ENCODE data around the gene RUNX2.
A peak's percentile ranks its signal among the peaks of the same experiment; 100 is the strongest.

The RUNX2 gene

DNA sequence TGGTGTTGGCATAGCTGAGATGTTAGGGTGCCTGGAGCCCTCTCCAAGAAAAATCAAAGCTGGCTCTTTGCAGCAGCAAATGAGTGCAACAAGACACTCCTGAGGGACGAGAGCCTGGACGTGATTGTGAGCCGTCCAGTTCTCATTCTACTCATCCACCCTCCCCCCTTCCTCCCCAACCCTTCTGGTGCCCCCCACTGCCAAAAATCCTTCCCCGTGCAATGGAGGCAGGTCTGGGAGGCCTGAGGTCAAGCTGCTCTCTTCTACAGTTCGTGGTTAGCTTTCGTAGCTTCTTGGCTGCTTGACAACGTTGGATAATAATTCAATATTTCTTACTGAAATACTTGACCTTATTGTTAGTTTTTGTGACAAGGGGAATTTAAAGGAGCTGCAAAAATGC, 234.9 kb downstream of the RUNX2 start:
- DNase-seq, result no peak

DNA sequence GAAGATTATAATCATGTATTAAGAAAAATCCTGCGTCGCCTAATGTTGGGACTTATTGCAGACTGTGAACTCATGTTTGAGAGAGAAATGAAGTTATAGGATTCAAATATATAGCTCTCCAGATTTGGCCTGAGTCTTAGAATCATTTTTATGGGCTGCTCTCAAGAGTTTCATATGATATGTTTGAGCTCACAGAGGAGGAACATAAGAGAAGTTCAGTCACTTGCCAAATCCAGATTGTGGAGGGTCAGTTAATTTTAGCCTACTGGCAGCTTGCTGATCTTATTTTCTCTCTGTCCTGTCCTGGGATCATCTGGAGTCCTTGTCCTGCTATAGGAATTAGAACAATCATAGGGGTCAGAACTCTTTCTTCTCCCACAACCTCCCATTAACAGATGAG, 235.7 kb downstream of the RUNX2 start:
- DNase-seq, result no peak

DNA sequence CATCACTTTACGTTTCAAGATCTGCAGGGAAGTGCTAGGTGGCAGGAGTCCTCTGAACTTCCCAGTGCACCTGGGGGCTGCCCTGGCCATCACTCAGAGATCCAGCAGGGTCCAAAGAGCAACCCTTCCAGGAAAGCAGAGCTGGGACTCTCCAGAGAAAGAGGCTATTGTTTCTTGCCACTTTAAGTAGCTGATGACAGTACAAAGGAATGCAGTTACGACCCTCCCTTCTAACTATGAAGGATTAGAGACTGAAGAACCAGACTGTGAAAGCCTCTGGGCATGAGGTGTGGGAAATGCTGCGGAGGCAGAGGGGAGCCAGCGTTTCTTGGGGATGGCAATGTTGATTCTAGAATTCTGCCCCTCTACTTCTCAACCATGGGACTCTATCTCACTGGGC, 238.8 kb downstream of the RUNX2 start:
- no peak for DNase-seq

DNA sequence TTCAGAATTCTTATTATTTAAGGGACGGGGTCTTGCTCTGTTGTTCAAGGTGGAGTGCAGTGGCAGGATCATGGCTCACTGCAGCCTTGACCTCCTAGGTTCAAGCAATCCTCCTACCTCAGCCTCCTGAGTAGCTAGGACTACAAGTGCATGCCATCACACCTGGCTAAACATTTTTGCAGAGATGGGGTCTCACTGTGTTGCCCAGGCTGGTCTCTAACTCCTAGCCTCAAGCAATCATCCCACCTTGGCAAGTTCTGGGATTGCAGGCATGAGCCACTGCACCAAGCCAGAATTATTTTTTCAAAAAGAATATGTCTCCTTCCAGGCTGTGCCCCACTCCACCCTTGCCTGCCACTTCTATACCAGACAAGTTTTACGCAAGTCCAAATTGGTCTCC, 239.7 kb downstream of the RUNX2 start:
- DNase-seq, result no peak

DNA sequence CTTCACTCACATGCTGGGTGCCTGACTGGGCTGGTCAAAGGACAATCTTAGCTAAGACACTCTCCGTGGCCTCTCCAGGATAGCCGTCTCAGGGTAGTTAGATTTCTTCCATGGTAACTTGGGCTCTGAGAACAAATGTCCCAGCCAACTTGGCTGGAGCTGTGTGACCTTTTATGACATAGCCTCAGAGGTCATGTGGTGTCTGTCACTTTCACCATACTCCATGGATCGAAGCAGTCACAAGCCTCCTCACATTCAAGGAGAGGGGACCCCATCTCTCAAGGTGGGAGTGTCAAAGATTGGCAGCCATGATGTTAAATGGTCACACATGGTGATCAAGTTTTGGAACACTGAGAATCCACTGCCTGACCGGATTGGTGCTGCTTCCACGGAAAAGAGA, 240.5 kb downstream of the RUNX2 start:
- no peak for DNase-seq

DNA sequence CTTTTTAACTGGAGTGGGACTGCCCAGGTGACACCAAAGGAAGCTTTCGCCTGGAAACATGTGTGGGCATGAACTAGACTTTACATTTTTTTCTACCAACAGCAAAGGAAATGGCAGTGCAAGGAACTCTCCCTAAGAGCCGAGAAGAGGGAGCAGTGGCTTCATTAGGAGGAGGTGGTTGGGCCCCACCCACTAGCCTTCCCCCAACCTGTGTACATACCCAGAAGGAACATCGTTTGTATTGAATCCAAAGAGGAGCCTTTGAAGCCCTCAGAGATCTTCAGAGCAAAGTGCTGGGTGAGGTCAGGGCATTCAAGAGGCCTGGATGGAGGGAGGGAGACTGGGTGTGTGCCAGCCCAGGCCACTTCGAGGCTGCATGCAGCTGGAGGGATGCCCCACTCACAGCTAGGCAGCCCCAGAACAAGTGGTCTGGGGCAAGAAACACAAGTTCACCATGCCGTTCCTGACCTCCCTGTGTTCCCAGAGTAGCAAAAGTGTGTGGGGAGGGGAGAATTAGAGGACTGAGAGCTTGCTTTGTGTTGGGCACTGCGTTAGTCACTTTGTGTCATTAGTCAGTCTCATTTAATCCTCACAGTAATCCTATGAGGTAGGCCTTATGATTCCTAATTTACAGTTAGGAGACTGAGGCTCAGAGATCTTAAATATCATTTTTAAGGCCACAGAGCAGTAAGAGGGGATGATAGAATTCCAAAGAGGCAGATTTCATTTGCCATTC, 241.2 kb downstream of the RUNX2 start:
- no peak for DNase-seq

DNA sequence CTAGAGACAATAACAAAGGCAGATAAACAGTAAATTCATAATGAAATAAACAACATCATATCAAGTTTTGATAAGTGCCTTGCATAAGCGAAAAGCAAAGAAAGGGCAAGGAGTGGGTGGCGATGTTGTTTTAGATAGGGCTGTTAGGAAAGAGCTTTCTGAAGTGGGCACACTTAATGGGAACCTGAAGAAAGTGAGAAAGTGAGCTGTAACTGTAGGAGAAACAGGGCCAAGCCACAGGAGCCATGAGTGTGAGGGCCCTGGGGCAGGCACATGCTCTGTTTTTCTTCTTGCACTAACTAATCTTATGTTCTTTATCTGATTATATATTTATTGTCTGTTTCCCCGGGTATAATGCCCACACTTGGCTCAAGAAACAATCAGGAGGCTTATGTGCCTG, 243.0 kb downstream of the RUNX2 start:
- no peak for DNase-seq

DNA sequence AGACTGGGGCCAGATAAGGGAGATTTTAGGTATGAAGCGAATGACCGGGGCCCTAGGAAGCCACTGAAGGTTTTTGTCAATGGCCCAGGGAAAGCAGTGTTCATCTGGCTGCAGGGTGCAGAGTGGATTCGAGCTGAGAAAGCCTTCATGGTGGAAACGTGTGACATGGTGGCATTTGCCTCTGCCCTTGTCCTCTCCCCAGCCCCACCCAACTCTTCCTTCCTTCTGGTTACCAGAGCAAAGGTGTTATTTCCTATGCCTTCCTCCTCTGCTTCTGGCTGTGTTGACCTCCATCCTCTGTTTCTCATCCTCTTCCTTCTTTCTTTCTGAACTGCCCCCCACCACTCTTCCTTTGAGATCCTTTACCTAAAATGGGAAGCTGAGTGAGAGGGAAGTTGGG, 244.7 kb downstream of the RUNX2 start:
- no peak for DNase-seq

DNA sequence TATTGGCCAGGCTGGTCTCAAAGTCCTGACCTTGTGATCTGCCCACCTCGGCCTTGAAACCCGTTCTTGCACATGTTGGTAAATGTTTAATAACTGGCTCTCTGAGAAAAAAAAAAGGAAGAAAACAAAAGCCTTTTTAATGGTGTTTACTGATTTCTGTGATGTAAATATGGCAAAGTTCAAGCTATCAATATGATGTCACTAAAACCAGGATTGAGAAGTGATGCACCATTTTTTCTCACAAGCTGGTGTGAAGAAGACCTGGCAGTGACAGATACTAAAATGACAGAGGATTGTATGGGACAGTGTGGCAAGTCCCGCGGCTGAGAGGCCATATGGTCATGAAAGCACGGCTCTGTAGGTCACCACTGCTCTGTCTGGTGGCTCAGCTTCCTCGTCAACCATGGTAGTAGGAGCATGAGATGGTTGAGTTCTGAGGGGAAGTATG, 245.9 kb downstream of the RUNX2 start:
- peak; percentile 83 to 90 (median 84) for DNase-seq

DNA sequence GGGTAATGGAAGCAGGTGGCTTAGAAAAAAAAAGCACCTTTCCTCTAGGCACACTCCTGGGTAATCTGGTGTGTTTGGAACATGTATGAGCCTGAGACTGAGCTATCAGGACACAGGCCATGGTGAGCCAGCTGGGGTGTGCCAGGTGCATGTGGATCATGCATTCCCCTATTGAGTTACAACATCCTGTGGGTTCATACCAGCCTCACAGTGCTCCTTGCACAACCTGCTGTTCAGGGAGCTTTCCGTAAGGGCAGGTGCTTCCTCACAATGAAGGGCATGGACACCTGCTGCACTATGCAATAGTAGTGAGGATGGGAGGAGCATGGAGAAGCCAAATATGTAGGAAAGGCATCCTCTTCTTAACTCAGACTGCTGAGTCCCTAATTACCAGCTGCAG, 246.8 kb downstream of the RUNX2 start:
- DNase-seq, result no peak

DNA sequence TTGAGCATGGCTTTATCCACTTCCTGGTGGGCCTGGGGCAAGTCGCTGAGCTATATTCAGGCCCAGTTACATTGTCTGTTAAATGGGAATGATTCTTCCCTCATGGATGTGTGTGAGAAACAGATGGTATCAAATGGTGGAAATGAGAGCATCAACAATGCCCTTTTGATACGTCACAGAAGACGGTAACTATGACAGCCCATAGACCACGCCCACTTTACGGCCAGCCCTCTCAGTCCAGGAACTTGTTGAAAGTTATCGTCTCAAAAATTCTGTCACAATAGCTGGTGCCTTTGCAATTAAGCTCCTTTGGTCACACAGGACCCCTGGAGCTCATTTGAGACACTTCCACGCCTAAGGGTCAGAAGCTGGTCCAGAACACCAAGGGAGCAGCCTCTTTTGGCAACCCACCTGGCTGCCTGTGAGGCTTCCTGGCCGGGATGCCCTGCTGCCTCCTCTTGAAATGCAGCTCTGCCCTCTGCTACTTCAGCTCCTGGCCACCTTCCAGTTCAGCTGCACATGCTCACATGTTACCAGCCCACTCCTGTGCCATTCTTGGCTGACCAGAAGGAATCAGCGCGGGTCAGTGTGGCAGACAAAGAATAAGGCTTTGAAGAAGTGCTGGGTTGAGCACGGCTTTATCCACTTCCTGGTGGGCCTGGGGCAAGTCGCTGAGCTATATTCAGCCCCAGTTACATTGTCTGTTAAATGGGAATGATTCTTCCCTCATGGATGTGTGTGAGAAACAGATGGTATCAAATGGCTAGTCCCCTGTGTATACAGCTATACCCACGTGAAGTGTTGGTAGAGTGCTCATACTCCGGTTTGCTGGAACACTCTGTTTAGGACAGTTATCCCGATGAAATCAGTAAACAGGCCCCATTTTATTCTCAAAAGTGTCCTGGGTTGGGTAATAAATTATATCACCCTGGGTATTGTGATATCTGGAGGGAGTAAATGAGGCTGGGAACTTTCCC, 248.8 kb downstream of the RUNX2 start:
- DNase-seq, result no peak

DNA sequence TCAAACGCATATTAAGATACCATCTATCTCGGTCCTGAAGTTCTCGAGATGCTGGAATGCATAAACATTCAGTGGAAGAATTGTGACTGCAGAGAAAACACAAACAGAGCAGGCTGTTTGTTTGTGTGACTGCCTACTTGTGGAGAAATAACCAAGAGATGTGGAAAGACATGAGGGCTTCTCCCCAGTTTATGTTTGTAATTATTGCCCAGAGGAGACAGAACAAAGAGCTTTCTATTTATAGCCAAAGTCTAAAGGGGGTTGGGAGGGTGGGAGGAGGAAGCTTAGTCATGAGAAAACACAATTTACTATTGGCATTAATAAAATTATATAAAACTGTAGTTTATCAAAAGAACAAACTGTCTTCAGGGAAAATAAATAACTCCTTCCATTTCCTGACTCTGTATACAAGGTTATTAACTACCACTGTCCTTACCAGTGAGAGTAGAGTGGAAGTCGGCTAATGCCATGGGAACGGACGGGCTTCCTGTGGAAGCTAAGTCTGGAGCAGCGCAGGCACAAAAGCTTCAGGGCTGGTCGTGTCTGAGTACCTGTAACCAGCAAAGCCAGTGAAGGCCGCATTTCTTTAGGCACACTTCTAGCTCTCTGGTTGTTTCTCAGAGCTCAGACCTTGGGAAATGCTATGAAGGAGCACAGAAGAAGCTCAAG, 249.8 kb downstream of the RUNX2 start:
- DNase-seq, result no peak

DNA sequence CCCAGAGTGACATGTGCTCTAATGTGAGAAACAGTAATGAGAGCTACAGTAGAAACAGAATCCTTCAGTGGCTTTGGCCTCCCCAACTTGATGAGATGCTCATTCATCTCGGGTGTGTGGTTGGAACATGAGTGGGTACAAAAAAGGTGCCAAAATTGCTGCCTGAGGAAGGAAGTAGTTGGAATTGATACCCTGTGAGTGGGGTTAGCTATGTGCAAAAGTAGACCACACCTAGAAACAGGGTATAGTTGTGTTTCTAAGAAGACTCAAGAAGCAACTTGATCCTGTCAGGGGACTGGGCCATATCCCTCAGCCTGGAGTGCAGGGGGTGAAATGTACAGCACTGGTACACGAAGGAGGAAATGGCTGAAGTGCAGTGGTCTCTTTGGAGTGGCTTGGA, 256.0 kb downstream of the RUNX2 start:
- DNase-seq, result no peak

DNA sequence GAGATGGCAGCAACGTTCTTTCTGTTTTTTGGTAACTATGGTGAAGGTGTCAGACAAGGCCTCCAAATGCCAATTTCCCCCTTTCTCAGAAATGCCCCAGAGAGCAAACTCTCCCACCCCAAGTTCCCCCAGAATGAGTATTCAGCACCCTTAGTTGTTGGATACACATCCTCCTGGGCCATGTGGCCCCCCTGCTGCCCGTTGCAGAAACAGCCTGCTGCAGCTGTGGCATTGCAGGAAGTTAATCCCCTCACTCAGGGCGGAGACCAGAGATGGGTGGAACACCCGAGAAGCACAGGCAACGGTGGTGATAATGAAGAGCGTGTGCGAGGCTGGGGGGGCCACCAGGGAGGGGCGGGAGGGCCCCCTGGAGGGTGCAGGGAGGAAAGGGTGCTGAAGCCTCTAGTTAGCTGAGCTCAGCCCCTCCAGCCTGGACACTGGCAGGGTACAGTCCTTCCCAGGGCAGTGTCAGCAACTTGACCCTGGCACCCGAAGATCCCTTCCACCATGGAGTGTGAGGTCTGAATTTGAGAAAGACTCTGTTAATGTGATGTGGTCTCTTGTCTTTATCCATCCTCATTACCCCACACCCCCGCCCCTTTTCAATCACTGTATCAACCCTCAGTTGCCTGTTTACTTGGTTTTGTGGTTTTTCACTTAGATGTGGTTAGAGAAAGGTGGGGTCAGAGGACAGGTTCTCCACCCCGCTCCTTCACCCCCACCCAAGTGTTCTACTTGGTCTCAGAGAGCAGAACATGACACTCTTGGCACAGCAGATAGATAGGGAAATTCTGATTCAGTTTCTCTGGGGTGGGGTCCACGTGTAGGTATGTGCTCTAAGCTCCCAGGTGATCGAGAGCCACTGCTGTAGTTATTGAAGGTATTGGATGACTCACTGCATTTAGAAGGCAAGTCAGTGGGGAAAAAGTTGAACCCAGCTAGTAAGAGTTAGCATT, 258.4 kb downstream of the RUNX2 start:
- no peak for DNase-seq

DNA sequence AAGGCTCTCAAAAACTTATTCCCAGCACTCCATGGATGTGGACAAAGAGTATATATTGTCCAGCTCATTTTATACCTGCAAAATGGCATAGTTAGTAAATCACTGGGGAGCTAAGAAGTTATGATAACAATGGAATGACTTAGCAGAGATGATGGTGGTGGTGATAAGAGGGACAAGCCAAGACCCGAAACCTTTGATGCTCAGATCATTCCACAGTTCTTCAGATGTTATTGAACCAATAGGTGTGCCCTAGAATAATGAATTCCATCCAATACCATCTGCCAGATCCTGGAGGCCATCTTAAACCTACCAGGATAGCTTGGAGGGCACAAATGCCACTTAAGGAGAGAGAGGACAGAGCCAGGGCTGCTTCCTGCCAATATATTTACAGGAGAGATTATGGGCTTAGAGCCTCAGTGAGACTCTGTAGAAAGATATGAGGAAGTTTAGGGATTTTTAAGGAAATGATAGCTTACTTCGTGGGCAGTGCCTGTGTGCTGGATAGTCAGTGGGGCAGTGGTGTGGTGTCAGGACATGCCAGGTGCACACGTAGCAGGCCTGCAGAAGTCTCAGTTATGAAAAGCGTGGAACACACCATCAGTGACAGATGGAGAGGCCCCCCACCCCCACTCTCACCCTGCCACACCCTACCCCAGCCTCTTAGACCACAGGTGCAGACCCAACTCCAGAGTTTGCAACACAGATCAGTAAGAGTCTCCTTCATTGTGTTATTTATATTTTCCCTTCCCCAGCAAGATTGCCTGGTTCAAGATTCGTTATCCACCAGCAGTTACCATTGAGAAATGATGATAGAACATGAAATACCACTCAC, 259.3 kb downstream of the RUNX2 start:
- DNase-seq, result no peak

DNA sequence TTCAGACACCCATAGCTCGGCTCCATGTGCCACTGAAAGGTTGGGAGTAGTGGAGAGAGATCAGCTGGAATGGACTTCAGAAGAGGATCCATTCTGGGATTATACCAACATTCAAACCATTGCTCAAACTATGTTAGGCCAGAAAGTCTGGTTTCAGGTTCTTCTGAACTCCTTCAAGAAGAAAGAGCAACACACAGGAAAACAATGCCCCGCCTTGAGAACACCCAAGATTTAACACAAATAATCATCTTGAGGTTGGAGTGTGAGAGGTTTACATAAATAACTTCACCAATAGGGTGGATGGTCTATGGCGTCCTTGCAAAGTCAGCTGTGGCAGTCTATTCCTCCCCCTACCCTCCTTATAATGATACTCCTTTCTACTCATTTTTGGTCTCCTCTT, 261.2 kb downstream of the RUNX2 start:
- no peak for DNase-seq

DNA sequence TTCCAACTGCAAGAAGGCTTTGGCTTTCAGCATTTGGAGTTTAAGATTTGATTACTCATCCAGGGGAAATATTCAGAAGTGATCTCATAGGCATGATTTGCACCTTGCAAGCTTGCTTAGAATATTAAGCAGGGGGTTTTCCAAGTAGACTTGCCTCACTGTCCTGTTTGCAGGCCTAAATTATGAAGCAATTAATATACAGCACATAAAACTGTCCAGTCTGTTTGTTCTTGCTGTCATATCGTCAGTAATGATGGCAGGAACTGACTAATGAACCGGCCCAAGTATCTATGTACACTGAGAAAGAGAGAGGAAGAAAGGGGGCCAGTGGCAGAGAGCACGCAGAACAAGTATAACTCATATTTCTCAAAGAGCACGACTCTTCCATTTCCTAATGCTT, 262.1 kb downstream of the RUNX2 start:
- DNase-seq, result peak; percentile 75 to 90 (median 83)

DNA sequence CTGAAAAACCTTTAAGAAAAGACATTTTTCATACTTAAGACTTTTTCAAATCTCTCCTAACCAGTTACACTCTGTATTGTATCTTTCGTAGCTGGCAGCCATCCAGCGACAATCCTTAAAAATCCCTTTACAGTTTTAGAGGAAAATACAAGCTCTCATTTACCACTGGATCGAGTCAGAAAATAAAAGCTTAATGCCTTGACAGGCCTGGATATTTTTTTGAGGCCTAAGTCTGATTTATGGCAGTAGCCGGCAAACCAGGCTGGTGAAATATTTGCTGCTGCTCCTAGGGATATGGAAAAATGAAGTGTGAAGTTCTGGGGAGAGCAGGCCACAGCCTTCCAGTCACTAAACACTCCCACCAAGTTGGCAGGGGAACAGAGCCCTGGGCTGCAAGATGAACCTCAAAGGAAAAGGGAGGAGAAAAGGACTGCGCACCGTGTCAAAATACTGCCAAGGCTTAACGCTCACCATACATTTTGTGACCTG, 262.6 kb downstream of the RUNX2 start:
- DNase-seq, result no peak

DNA sequence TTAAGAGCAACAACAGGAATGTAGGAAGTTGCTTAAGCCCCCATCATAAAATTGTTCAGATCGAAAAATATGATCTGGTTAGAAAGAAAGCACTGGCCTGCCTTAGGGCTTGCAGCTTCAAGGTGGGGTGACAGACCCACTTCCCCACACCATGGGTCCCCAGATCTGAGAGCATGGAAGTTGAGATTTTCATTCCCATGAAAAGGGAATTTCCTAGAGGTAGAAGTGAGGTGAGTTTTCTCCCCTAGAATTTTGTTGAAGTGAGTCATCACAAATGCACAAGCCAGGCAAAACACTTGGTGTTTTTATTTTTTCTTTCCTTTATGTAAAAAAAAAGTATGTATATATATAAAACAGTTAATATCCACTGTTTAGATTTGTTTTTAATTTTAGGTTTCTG, 263.2 kb downstream of the RUNX2 start:
- no peak for DNase-seq

DNA sequence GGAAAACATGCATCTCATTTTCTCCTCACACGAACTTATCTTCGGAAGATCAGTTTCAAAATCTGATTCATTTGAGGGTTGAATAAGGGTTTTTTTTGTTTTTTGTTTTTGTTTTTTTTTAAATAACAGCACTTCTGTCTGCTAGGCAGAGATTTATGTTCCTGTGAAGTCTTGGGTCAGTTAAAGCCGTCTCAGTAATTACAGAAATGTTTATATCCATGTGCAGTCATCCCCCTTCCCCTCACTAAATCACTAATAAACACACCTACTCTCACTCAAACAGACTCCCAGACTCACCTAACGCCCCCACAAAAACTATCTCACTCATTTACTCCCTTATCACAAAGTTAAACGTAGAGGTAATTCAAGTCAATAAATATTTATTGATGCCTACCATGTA, 263.8 kb downstream of the RUNX2 start:
- no peak for DNase-seq

DNA sequence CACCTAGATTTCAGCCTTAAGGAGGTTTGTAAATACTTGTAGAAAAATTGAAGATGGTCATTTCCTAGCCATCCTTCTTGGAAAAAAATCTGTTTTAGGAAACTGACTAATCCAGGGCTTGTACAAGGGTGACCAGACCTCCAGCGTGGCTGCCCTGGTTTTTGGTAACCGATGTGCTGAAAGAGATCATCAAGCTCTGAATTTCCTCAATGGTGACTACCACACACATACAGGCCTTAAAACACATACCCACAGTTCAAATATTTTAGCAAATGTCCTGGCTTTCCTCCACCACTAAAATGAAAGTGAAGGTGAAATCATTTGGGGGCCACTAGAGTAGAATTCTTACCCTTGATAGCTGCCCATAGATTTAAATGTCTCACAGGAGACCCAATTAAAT, 264.9 kb downstream of the RUNX2 start:
- DNase-seq, result peak in 1 of 3 donors; percentile 31
